ENCODE results near the gene ZNF79. TPM values are rescaled to one million over a fixed set of nuclear protein-coding genes. Genes with fewer than 3 reads are reported as not detected.
"Not testable (repeated sequence)": the region's sequence is repeated elsewhere in the genome, so short reads cannot be mapped to it uniquely, and the experiment has no call there.

The ZNF79 gene
- total RNA-seq, 1 donor from 2014 or later, result 21.7 TPM

- intact Hi-C loops (cut with micrococcal nuclease), result loop anchor here (1.0 to 10.0 kb wide), 4 partner anchors 144 to 511 kb away; no protein-coding TSS in a partner anchor
- peaks cover 17% of the 10 kb centered on the region for H3K36me3 Mint-ChIP-seq (ENCODE audit: low read depth)
- no peak for DNase-seq (ENCODE audit: low spot score)
- H3K27ac Mint-ChIP-seq, result no peak overlapping the region
- H3K4me3 Mint-ChIP-seq, result no peak overlapping the region
- H3K4me1 Mint-ChIP-seq (ENCODE audit: low read depth), result peaks cover 17% of the 10 kb centered on the region
- H3K9me3 Mint-ChIP-seq, result no peaks in the 10 kb centered on the region
- no peaks in the 10 kb centered on the region for H3K27me3 Mint-ChIP-seq (ENCODE audit: insufficient read depth)
Measured at GRCh38 chr9:127455324-127455992, 31.3 kb downstream of the ZNF79 start.

GRCh38 chr9:127457191-127457878, 33.2 kb downstream of the ZNF79 start:
- peaks cover 10% of the 10 kb centered on the region for H3K4me1 Mint-ChIP-seq (ENCODE audit: low read depth)

GRCh38 chr9:127458921-127459320, 34.7 kb downstream of the ZNF79 start:
- intact Hi-C loops (cut with micrococcal nuclease), result loop anchor here (10.0 kb wide), 3 partner anchors 174 to 514 kb away; no protein-coding TSS in a partner anchor

More at GRCh38 chr9:127457191-127457878, 33.2 kb downstream of the ZNF79 start:
- H3K36me3 Mint-ChIP-seq (ENCODE audit: low read depth), result peaks cover 19% of the 10 kb centered on the region
- no peaks in the 10 kb centered on the region for H3K9me3 Mint-ChIP-seq
- no peaks in the 10 kb centered on the region for H3K27me3 Mint-ChIP-seq (ENCODE audit: insufficient read depth)
- no peak for DNase-seq (ENCODE audit: low spot score)
- no peak overlapping the region for H3K27ac Mint-ChIP-seq
- intact Hi-C loops (cut with micrococcal nuclease), result loop anchor here (10.0 kb wide), 3 partner anchors 173 to 513 kb away; no protein-coding TSS in a partner anchor
- H3K4me3 Mint-ChIP-seq, result no peak overlapping the region

GRCh38 chr9:127463382-127463781, 39.2 kb downstream of the ZNF79 start:
- no peak overlapping the region for H3K4me3 Mint-ChIP-seq
- no peak overlapping the region for H3K27ac Mint-ChIP-seq
- H3K36me3 Mint-ChIP-seq (ENCODE audit: low read depth), result peaks cover 19% of the 10 kb centered on the region
- intact Hi-C loops (cut with micrococcal nuclease), result no loop called here
- no peaks in the 10 kb centered on the region for H3K27me3 Mint-ChIP-seq (ENCODE audit: insufficient read depth)
- DNase-seq (ENCODE audit: low spot score), result no peak
- H3K4me1 Mint-ChIP-seq (ENCODE audit: low read depth), result no peaks in the 10 kb centered on the region
- no peaks in the 10 kb centered on the region for H3K9me3 Mint-ChIP-seq

More at GRCh38 chr9:127458921-127459320, 34.7 kb downstream of the ZNF79 start:
- Mint-ChIP-seq H3K27ac (no peak overlapping the region), H3K4me3 (no peak overlapping the region), H3K9me3 (no peaks in the 10 kb centered on the region), H3K27me3 (ENCODE audit: insufficient read depth) (no peaks in the 10 kb centered on the region), H3K4me1 (ENCODE audit: low read depth) (no peaks in the 10 kb centered on the region), H3K36me3 (ENCODE audit: low read depth) (peaks cover 25% of the 10 kb centered on the region)
- DNase-seq (ENCODE audit: low spot score), result no peak

GRCh38 chr9:127463911-127464310, 39.7 kb downstream of the ZNF79 start:
- H3K27me3 Mint-ChIP-seq (ENCODE audit: insufficient read depth), result no peaks in the 10 kb centered on the region
- no peaks in the 10 kb centered on the region for H3K4me1 Mint-ChIP-seq (ENCODE audit: low read depth)
- no peaks in the 10 kb centered on the region for H3K9me3 Mint-ChIP-seq
- intact Hi-C loops (cut with micrococcal nuclease), result no loop called here
- no peak for DNase-seq (ENCODE audit: low spot score)
- no peak overlapping the region for H3K4me3 Mint-ChIP-seq
- H3K36me3 Mint-ChIP-seq (ENCODE audit: low read depth), result peaks cover 21% of the 10 kb centered on the region
- H3K27ac Mint-ChIP-seq, result no peak overlapping the region

- DNase-seq (ENCODE audit: low spot score); H3K9me3 Mint-ChIP-seq; H3K27ac Mint-ChIP-seq; H3K4me1 Mint-ChIP-seq (ENCODE audit: low read depth); intact Hi-C loops (cut with micrococcal nuclease); H3K27me3 Mint-ChIP-seq (ENCODE audit: insufficient read depth); H3K4me3 Mint-ChIP-seq: not testable (repeated sequence)
- H3K36me3 Mint-ChIP-seq (ENCODE audit: low read depth), result peaks cover 27% of the 10 kb centered on the region
Measured at GRCh38 chr9:127466407-127466917, 42.3 kb downstream of the ZNF79 start.

- peaks cover 21% of the 10 kb centered on the region for H3K36me3 Mint-ChIP-seq (ENCODE audit: low read depth)
Measured at GRCh38 chr9:127467621-127468020, 43.4 kb downstream of the ZNF79 start.

GRCh38 chr9:127470662-127471061, 46.5 kb downstream of the ZNF79 start:
- H3K4me1 Mint-ChIP-seq (ENCODE audit: low read depth), result no peaks in the 10 kb centered on the region
- H3K36me3 Mint-ChIP-seq (ENCODE audit: low read depth), result peaks cover 23% of the 10 kb centered on the region
- intact Hi-C loops (cut with micrococcal nuclease), result no loop called here

More at GRCh38 chr9:127467621-127468020, 43.4 kb downstream of the ZNF79 start:
- H3K4me3 Mint-ChIP-seq, result no peak overlapping the region
- intact Hi-C loops (cut with micrococcal nuclease), result no loop called here
- H3K4me1 Mint-ChIP-seq (ENCODE audit: low read depth), result no peaks in the 10 kb centered on the region
- DNase-seq (ENCODE audit: low spot score), result no peak
- H3K27ac Mint-ChIP-seq, result no peak overlapping the region
- H3K27me3 Mint-ChIP-seq (ENCODE audit: insufficient read depth), result no peaks in the 10 kb centered on the region
- H3K9me3 Mint-ChIP-seq, result no peaks in the 10 kb centered on the region

GRCh38 chr9:127473501-127473900, 49.3 kb downstream of the ZNF79 start:
- DNase-seq (ENCODE audit: low spot score), result no peak
- Mint-ChIP-seq H3K27me3 (ENCODE audit: insufficient read depth) (no peaks in the 10 kb centered on the region), H3K9me3 (no peaks in the 10 kb centered on the region), H3K4me3 (no peak overlapping the region), H3K27ac (no peak overlapping the region), H3K4me1 (ENCODE audit: low read depth) (no peaks in the 10 kb centered on the region), H3K36me3 (ENCODE audit: low read depth) (peaks cover 21% of the 10 kb centered on the region)
- intact Hi-C loops (cut with micrococcal nuclease), result no loop called here

More at GRCh38 chr9:127470662-127471061, 46.5 kb downstream of the ZNF79 start:
- Mint-ChIP-seq H3K4me3 (no peak overlapping the region), H3K27me3 (ENCODE audit: insufficient read depth) (no peaks in the 10 kb centered on the region), H3K27ac (no peak overlapping the region), H3K9me3 (no peaks in the 10 kb centered on the region)
- no peak for DNase-seq (ENCODE audit: low spot score)

GRCh38 chr9:127473932-127474331, 49.8 kb downstream of the ZNF79 start:
- H3K27me3 Mint-ChIP-seq (ENCODE audit: insufficient read depth), result no peaks in the 10 kb centered on the region
- DNase-seq (ENCODE audit: low spot score), result no peak
- H3K27ac Mint-ChIP-seq, result no peak overlapping the region
- H3K9me3 Mint-ChIP-seq, result no peaks in the 10 kb centered on the region
- peaks cover 19% of the 10 kb centered on the region for H3K36me3 Mint-ChIP-seq (ENCODE audit: low read depth)
- H3K4me1 Mint-ChIP-seq (ENCODE audit: low read depth), result no peaks in the 10 kb centered on the region
- no peak overlapping the region for H3K4me3 Mint-ChIP-seq
- intact Hi-C loops (cut with micrococcal nuclease), result no loop called here

- H3K4me1 Mint-ChIP-seq (ENCODE audit: low read depth), result no peaks in the 10 kb centered on the region
- peaks cover 19% of the 10 kb centered on the region for H3K36me3 Mint-ChIP-seq (ENCODE audit: low read depth)
- intact Hi-C loops (cut with micrococcal nuclease), result no loop called here
- no peaks in the 10 kb centered on the region for H3K27me3 Mint-ChIP-seq (ENCODE audit: insufficient read depth)
- H3K4me3 Mint-ChIP-seq, result no peak overlapping the region
- H3K9me3 Mint-ChIP-seq, result no peaks in the 10 kb centered on the region
- no peak overlapping the region for H3K27ac Mint-ChIP-seq
- DNase-seq (ENCODE audit: low spot score), result no peak
Measured at GRCh38 chr9:127474592-127474991, 50.4 kb downstream of the ZNF79 start.

GRCh38 chr9:127479507-127480081, 55.4 kb downstream of the ZNF79 start:
- H3K27me3 Mint-ChIP-seq (ENCODE audit: insufficient read depth), result no peaks in the 10 kb centered on the region

GRCh38 chr9:127482662-127483061, 58.5 kb downstream of the ZNF79 start:
- H3K36me3 Mint-ChIP-seq (ENCODE audit: low read depth), result peaks cover 19% of the 10 kb centered on the region
- intact Hi-C loops (cut with micrococcal nuclease), result no loop called here

More at GRCh38 chr9:127479507-127480081, 55.4 kb downstream of the ZNF79 start:
- Mint-ChIP-seq H3K9me3 (no peaks in the 10 kb centered on the region), H3K4me3 (no peak overlapping the region), H3K36me3 (ENCODE audit: low read depth) (peaks cover 15% of the 10 kb centered on the region), H3K27ac (no peak overlapping the region), H3K4me1 (ENCODE audit: low read depth) (no peaks in the 10 kb centered on the region)
- intact Hi-C loops (cut with micrococcal nuclease), result no loop called here
- DNase-seq (ENCODE audit: low spot score), result no peak

More at GRCh38 chr9:127482662-127483061, 58.5 kb downstream of the ZNF79 start:
- no peak for DNase-seq (ENCODE audit: low spot score)
- Mint-ChIP-seq H3K27ac (no peak overlapping the region), H3K27me3 (ENCODE audit: insufficient read depth) (no peaks in the 10 kb centered on the region), H3K4me1 (ENCODE audit: low read depth) (no peaks in the 10 kb centered on the region), H3K4me3 (no peak overlapping the region), H3K9me3 (no peaks in the 10 kb centered on the region)
